HG02610 (cell line): ENCODE measurements around the gene UBL3.

ENCODE experiments used
- ATAC-seq: cut with Tn5 transposase; IDR thresholded peaks from one replicate; pipeline ENCODE4 v1.9.1; 2021; ENCODE audit warnings: mild to moderate bottlenecking, moderate library complexity; ENCODE audit not compliant: unreplicated experiment

UBL3 gene

DNA sequence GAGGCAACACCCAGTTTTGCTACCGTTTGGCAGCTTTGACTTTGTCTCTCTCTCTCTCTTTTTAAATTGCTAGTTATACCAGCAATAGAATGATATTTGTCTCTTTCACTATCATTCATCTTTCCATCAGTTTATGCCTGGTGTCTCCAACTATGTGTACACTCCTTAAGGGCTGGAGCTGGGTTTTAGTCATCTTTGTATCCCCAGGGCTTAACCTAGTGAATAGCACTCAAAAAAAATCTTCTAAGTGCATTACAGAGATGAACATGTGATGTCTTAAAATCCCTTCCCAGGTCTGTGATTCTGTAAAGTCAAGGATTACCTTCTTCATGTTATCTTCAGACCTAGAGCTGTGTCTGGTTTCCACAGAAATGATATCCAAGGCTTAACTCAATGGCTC lies 7.8 kb upstream of the UBL3 start:
- no peak for ATAC-seq

DNA sequence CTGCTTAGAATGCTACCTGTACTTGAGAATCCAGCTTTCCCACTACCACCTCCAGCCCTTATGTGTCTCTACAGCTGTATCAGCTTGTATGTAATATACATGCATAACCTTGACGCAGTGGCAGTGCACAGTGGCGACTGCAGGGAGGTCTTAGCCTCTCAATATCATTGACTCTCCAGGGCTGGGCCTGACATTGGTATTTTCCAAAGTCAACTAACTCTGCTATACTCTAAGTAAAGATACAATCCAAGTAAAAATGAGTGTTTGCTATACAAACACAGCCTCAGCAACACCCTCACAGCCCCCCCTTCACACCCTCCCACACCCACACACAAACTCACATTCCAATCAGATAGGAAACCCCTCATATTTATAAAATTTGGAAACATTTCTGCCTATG lies 6.7 kb upstream of the UBL3 start:
- no peak for ATAC-seq

DNA sequence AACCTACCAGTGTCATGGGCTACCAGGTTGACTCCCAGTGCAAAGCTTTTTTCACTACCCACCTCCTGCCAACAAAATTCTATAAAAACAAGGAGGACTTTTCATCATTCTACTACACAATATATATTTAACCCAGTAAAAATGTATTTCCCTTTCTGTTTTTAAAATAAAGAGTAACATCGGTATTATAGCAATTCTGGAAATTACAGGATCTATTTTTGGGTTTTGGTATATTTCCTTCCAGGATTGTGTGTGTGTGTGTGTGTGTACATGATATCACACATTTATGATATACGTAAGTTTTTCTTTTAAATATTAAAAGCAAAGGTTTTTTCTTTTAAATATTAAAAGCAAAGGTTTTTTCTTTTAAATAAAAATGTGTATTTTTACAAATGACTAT lies 6.0 kb upstream of the UBL3 start:
- no peak for ATAC-seq

DNA sequence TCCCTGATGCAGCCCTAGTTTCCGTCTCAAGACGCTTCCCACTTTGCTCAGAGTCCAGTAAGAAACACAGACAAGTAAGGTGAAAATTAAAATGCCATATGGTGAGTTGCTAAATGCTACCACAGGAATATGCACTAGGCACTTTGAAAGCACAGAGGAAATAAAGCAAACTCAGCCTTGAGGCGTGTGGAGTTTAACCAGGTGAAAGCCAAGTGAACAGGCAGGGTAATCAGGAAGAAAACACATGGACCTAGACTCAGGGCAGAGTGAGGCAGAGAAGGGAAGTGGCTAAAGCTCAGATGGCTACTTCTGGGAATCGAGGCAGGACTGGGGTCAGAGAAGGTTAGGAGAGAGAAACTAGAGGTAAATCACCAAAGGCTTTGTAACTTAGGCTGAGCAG lies 5.4 kb upstream of the UBL3 start:
- no peak for ATAC-seq

DNA sequence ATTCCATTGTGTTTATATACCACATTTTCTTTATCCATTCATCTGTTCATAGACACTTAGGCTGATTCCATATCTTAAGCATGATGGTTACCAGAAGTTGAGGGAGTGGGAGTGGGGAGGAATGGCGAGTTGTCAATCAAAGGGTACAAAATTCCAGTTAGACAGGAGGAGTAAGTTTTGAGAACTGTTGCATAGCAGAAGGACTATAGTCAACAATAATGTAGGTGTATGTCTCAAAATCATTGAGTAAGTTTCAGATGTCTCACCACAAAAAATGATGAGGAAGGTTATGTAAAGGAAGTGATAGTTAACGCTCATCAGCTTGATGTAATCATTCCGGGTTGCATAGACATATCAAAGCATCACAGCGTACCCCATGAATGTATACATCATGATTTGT lies 4.6 kb upstream of the UBL3 start:
- no peak for ATAC-seq

DNA sequence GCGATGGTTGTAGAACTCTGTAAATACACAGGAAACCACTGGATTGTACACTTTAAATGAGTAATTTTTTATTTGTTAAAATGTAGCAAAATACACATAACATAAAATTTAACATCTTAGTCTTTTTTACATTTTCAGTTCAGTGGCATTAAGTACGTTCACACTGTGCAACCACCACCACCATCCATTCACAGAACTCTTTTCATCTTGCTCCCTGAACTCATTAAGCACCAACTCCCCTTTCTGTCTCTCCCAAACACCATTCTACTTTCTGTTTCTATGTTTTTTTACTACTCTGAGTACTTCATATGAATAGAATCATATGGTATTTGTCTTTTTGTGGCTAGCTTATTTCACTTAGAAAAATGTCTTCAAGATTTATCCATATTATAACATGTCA lies 2.7 kb upstream of the UBL3 start:
- no peak for ATAC-seq

DNA sequence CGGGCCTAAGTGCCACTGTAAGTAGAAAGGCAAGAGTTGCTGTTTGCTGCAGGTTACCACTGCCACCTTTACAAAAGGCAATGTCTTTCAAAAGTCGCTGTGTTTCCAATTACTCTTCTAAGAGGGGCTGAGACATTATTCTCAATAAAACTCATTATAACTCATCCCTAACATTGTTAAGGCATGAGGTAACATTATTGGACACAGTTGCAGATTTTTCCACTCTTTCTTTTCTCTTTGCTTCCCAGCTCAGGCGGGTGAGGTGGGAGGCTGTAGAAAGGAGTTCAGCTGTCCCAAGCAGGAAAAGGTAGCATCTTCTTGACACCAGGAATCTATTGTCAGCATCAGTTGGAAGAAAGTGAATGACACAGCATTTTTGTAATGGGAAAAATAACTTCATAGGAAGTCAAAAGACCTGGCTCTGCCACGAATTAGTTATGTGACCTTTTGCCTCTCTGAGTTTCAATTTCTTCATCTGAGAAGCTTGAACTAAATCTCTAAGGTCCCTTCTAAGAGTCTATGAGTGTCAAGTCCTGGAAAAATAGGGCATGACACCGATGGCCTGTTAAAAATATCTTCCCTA lies 2.1 kb upstream of the UBL3 start:
- ATAC-seq: no peak

DNA sequence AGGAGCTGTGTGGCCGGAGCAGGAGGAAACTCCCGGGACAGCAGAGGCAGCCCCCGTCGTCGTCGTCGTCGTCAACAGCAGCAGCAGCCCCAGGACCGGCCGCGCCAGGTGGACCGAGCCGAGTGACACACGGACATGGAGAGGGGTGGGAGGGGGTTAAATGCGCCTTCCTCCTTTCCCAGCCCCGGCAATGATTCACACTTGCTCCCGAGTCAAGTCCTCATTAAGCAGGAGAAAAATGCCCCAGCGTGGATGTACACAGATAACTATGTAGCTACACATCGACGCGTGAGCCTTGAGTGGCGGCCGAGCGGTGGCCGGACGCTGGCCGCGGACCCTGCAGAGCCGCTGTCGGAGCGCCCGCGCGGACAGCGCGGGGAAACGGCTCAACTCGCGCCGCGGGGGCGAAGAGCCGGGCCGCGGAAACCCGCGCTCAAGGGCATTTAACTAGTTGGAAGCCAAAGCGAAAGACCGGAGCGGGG lies 645 bp downstream of the UBL3 start:
- ATAC-seq: peak; percentile 17

DNA sequence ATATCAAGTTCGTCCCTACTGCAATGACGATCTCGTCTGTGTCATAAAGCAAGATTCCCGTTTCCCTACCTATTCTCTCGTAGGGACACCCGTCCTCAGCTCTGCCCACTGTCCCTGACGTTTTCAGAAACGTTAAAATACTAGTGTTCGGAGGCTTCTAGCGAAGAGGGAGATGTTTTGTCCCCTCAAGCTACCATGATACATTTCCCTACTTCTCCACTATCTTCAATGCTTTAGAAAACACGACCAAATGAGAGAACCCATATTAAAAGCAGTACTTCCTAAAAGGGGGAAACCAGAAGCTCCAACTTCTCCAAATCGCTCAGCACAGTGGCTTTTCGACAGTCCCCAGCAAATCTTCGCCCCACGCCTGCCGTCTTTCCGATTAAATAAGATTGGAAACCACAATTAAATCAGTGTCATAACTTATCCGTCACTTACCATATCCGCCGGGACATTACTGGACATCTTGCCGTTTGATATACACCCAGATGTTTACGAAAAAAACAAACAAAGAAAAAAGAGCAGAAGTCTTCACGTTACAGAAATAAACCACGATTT lies 1.3 kb downstream of the UBL3 start:
- ATAC-seq: no peak

DNA sequence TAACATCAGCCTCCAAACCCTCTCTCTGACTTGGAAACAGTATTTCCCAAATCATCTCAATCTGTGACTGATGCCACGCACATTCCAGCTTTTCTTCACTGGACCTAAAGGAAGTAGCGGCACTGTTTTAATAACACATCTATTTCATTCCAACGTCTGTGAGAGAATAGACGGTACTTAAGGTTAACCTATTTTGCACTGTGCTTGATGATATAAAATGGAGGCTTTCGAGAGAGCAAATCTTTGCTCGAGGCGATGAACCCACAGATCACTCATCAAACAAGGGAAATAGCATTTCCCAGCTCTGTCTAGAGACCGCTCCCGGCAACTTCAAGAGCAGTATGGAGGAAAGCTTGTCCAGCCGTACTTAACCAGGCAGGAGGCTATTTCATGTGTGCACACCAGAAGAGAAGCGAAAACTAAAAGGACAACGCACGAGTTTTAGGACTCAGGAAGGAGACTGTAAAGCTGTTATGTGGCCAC lies 2.9 kb downstream of the UBL3 start:
- no peak for ATAC-seq

DNA sequence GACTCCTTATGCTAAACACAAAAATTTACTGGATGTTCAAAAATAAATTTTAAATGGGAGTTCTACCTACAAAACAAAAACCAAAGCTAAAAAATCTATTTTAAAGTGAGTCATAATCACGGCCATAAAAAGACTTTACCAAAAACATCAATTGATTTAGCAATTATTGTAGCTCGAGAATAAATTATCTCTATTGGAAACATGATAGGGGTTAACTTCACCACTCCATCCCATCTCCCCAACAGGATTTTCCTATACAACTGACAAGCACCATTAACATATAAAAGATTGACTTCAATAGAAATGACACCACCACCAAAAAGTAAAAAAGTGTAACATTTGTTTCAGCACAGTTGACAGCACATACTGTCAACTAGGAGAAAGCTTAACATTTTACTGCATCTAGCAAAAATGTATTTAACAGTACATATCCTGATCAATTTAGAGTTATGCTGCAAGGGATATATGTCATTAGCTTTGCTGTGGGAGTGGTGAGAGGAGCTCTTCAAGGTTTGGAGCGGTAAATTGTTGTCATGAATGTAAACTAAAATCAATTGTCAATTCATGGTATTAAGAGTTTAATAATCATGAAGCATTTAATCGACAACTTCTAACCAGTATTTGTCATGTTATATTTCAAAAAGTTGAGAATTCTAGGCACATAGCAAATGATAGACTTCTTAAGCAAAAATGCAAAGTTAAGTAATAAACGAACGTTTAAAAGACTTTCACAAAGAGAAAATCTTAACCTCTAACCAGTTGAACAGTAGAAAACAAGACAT lies 3.8 kb downstream of the UBL3 start:
- ATAC-seq: no peak

DNA sequence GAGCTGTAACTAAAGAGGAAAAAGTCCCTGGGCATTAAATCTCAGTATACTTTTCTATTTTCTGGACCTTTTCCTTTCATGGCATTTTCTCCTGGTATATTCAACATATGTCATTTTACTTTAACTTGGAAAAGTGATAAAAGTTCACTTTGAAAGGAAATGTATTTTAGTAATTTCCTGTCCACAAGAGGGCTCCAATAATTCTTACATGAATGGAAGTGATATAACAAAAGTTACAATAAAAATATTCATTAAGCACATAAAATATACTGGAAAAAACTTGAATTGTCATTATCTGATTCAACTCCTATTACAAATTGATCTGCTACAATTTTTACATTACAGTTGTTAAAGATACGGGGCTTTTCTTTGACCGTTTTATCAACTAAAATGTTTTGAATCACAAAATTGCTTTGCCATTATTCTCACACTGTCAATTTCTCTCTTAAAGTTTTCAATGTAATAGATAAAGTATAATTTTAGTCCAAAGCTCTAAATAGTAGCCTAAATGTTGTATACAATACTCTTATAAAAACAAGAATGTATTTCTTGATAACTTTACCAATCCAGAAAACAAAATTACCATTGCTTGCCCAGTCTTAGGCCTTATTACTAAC lies 4.9 kb downstream of the UBL3 start:
- no peak for ATAC-seq

DNA sequence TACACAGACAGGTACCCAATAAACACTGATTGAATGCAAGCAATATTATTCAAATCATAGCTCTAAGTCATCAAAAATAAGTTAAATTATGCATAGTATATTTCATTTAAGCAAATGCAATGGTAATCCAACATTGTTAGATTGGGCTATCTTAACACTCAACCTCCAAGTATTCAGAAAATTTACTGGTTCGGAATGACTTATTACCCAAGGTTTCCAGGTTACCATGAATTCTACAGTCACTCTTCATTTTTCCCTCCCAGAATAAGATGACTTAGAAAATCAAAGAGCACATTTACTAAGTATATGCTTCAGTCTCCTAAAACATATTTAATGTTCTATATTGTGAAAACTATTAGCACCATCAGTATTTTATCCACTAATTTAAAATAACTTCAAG lies 6.0 kb downstream of the UBL3 start:
- no peak for ATAC-seq

DNA sequence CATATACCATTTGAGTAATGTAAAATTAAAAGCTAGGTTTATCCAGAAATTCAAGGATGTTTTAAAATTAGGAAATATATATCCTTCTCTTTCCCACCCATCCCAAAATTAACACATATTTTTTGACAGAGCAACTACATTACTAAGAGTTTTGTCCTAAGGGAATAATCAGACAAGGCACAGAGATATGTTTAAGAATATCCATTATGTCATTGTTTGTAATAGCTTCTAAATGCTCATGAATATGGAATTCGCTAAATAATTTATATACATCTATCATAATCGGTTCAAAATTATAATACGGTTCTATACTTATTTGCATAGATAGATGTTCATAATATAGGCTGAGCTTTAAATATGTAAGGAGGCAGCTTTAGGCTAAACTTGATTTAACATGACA lies 9.8 kb downstream of the UBL3 start:
- ATAC-seq: no peak

DNA sequence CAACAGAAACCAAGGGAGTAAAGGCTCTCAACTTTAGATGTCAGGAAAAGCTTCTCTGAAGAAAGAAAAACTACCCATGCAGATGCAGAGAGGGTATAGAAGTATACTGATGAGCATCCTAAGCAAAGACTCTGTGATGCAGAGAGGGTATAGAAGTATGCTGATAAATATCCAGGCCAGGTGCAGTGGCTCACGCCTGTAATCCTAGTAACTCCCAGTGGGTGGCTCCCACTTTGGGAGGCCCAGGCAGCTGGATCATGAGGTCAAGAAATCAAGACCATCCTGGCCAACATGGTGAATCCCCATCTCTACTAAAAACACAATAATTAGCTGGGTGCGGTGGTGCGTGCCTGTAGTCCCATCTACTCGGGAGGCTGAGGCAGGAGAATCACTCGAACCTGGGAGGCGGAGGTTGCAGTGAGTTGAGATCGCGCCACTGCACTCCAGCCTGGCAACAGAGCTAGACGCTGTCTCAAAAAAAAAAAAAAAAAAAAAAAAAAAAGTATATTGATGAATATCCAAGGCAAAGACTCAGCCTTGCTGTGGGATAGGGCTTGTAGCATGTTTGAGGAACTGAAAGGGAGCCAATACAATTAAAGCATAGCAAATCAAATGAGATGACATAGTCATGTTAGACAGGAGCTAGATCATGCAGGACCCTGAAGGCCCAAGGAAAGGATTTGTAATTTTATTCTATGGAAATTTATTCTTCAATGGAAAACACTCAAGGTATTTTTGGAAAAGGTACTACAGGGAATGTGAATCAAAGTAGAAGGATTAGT lies 14.9 kb downstream of the UBL3 start:
- no peak for ATAC-seq

DNA sequence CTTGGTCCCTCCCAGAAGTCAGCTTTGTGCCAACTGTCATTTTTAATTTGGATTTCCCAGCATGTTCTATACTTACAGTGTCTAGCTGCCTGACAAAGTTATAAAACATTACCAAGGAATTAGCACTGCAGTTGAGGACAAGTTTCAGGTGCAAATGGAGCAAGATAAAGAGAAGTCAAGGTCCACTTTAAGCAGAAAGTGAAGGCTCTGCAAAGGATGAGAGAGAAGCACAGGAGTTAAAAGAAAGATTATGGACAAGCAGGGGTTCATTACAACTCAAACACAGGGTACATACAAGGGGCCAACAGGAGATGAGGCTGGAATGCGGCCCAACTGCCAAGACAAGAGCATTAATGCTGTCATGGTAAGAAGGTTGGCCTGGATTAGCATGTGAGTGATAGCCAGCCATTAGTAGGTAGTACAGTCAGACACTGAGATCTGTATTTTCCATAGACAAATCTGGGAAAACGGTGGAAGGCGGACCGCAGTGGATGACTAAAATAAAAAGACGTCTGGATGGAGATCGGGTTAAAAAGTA lies 17.6 kb downstream of the UBL3 start:
- no peak for ATAC-seq

DNA sequence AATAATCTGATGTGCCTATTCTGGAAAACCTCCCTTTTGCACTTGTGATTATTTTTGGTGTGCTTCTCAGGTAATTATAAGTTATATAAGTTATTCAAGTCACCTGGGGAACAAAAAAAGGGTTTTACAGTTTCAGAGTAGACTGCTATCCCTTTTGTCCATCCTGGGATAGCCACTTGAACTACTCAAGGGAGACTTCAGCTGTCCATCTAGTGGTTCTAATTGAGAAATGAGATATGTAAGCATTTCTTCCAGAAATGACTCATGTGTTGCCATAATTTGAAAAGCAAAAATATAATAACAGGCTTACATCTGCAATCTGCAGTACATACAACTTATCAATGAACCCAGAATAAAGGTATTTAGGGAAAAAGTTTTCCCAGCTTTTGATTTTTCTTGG lies 20.4 kb downstream of the UBL3 start:
- no peak for ATAC-seq

DNA sequence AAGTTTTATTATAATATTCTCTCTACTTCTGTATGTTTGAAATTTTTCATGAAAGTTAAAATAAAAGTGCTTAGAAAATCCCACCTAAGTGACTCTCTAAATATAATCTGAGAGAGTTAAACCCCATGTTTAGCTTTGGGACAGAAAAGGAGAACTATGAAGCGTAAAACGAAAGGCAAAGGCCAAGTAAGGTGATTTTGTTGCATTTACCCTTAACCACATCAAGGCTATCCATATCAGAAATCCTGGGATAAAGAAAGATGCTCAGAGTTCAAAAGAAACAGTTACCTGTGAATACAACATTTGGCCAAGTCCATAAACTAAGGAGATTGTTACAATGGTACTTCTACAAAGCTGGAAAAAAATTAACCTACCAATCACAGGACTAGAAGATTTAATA lies 31.3 kb downstream of the UBL3 start:
- no peak for ATAC-seq

DNA sequence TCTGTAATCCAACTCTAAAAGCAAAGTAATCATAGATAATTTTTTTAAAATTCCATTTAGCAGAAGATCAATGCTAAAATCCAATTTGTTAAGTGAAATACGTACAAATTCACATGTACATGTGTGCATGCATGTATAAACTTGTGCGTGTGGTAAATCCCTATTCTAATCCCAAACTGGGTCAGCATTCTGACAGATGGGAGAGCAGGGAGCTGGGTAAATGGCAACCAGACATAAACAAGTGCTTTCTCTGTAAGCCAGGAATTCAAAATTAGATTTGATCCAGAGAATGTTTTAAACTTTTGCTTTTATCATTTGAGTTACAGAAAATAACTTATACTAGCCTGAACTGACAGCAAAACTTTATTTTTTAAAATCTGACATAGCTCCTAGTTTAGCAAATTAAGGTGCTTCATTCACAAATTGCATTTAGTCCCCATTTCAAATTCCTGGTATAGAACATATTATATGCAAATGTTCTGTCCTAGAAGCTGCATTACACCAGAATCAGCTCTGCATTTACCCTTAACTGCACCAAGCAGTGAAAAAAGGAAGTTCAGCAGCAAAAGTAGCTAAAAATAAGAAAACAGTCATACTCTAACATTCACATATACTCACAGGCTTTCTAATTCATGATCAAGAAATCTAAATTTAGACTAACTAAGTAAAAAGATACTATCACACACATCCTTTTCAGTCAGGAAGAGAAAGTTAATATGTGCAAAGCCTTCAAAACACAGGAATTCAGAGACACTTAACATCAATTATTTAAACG lies 32.6 kb downstream of the UBL3 start:
- peak; percentile 93 for ATAC-seq

DNA sequence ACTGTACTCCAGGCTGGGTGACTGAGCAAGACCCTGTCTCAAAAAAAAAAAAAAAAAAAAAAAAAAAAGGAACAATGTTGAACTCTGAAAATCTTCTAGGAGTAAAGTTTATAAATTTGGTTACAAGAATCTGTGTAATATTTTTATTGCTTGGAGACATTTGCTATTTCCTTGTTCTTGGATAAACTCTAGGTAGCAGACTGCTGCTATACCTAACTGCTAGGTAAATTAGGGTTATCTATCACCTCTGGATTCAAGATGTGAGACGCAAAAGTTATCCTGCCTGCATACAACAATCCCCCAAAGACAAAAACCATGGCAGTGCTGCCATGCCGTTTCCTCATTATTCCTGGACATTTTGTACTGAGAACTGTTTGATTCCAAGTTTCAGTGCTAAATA lies 33.7 kb downstream of the UBL3 start:
- no peak for ATAC-seq
